Mesothelial cell of epicardium (in vitro differentiated cells): ENCODE data around the gene KRTAP19-1. TPM values are rescaled to one million over a fixed set of nuclear protein-coding genes. Genes with fewer than 3 reads are reported as not detected.

Experiments
- DNase-seq, 2 experiments: peaks; one replicate each; pipeline ENCODE4 v3.0.0; 2021; ENCODE audit warnings: low spot score in 2 of 2; ENCODE audit not compliant: unreplicated experiment in 2 of 2
- H3K27ac Mint-ChIP-seq: 2 replicates; pipeline ENCODE4 v1.8.0; 2021; ENCODE audit warnings: mixed read lengths
- H3K27me3 Mint-ChIP-seq: 2 replicates; pipeline ENCODE4 v1.8.0; 2021; ENCODE audit warnings: low read depth, mixed read lengths
- H3K36me3 Mint-ChIP-seq: 2 replicates; pipeline ENCODE4 v1.8.0; 2021; ENCODE audit warnings: mixed read lengths
- H3K4me1 Mint-ChIP-seq: 2 replicates; pipeline ENCODE4 v1.8.0; 2021; ENCODE audit warnings: mixed read lengths
- H3K4me3 Mint-ChIP-seq: 2 replicates; pipeline ENCODE4 v1.8.0; 2021; ENCODE audit warnings: mild to moderate bottlenecking, moderate library complexity, mixed read lengths
- H3K9me3 Mint-ChIP-seq: 2 replicates; pipeline ENCODE4 v1.8.0; 2021; ENCODE audit warnings: mixed read lengths
- total RNA-seq: library from RNA; stranded (reverse); gene quantifications from 3 replicates; pipeline ENCODE4 v1.2.1, GENCODE V29; 2021
- TF ChIP-seq, protein P1 (sequence below): fragments of 200-600 bp; sonication (generic); IDR thresholded peaks from one replicate; pipeline ENCODE4 v1.5.0; 2021; ENCODE audit warnings: antibody characterized with exemption; ENCODE audit not compliant: unreplicated experiment

The KRTAP19-1 gene
- total RNA-seq, 1 donor from 2014 or later = not detected

DNA sequence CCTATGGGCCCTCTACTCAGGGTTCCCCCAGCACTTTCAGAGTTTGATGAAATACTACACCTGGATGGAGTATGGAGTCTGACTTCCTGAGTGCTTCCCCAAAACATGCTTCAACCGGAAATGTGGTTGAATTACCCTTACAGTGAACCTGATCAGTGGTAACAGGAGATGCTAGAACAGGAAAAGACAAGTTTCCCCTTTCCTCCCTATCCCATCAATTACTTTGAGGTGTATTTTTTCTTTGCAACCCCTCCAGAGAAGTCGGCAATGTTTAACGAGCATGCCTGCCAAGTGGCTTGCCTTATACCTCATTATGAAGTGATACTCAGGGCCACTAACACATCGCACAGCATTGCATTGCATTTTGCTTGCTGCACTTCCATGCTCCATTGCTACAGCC, 33.1 kb downstream of the KRTAP19-1 start:
- no peak overlapping the region for H3K27ac Mint-ChIP-seq
- H3K36me3 Mint-ChIP-seq = no peaks in the 10 kb centered on the region
- no peak for DNase-seq
- H3K4me3 Mint-ChIP-seq = no peak overlapping the region
- H3K9me3 Mint-ChIP-seq = no peaks in the 10 kb centered on the region
- TF ChIP-seq, protein P1, sequence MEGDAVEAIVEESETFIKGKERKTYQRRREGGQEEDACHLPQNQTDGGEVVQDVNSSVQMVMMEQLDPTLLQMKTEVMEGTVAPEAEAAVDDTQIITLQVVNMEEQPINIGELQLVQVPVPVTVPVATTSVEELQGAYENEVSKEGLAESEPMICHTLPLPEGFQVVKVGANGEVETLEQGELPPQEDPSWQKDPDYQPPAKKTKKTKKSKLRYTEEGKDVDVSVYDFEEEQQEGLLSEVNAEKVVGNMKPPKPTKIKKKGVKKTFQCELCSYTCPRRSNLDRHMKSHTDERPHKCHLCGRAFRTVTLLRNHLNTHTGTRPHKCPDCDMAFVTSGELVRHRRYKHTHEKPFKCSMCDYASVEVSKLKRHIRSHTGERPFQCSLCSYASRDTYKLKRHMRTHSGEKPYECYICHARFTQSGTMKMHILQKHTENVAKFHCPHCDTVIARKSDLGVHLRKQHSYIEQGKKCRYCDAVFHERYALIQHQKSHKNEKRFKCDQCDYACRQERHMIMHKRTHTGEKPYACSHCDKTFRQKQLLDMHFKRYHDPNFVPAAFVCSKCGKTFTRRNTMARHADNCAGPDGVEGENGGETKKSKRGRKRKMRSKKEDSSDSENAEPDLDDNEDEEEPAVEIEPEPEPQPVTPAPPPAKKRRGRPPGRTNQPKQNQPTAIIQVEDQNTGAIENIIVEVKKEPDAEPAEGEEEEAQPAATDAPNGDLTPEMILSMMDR = no peak
- no peaks in the 10 kb centered on the region for H3K4me1 Mint-ChIP-seq
- peaks cover 4% of the 10 kb centered on the region for H3K27me3 Mint-ChIP-seq

DNA sequence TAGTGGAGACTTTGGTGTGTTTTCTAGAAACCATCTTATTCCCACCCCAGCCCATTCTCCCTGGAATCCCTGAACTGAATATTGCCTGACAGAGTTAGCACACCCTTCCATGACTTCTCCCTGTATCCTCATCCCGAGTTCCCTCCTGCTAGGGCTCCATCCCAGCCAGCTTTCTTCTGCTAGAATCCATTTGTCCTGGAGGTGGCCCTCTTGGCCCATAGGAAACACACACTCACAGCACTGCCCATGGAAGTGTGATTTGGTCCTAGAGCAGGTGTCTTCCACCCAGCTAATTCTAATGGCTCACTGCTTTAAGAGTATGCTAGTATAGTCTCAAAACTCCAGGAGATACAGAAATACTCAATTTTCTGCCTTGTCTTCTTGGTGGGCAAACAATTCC, 36.0 kb downstream of the KRTAP19-1 start:
- no peaks in the 10 kb centered on the region for H3K4me1 Mint-ChIP-seq
- H3K27ac Mint-ChIP-seq = no peak overlapping the region
- no peaks in the 10 kb centered on the region for H3K9me3 Mint-ChIP-seq
- no peak for DNase-seq
- peaks cover 4% of the 10 kb centered on the region for H3K27me3 Mint-ChIP-seq
- TF ChIP-seq, protein P1 = no peak
- H3K36me3 Mint-ChIP-seq = no peaks in the 10 kb centered on the region
- H3K4me3 Mint-ChIP-seq = no peak overlapping the region

DNA sequence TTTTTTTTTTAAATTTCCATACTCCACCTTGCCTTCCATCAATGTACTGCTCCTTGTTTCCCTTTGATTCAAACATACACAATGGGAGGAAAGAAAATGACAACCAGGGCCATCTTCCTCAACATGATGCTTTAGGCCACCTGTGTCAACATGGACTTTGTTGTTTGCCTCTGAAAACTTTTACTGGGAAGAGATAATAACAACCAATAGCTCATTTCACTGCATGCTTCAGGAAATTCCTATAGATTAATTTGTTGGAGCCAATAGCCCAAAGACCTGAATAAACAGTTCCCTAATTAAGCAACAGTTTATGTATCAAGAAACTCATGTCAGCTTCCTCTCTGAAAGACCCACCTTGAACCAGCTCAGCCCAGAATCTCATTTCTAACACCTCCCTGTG, 36.9 kb downstream of the KRTAP19-1 start:
- Mint-ChIP-seq H3K36me3 (no peaks in the 10 kb centered on the region), H3K27ac (no peak overlapping the region), H3K4me1 (peaks cover 7% of the 10 kb centered on the region), H3K27me3 (peaks cover 4% of the 10 kb centered on the region), H3K4me3 (no peak overlapping the region), H3K9me3 (no peaks in the 10 kb centered on the region)
- TF ChIP-seq, protein P1 = no peak
- DNase-seq = no peak

DNA sequence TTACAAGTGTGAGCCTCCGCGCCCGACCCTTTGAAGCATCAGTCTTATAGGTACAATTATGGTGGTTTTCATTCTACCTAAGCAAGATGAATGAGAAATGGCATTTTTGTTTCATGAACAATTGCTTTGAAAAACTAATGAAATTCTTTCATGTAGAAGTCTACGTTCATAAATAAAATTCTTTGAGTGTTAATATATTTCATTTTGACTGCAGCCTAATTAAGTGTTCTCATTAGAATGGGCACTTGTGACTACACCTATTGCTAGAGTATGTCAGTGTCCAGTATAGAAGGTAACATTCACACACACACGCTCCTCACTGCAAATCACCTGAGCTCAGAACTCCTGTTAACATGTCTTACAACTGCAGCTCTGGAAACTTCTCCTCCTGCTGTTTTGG, 40.2 kb downstream of the KRTAP19-1 start, which contains the start of gene KRTAP15-1:
Gene KRTAP15-1 (plus strand): TSS at position 301 of the 400 bp plus-strand sequence. CDS start 53 bp downstream, at position 354.
- TF ChIP-seq, protein P1 = no peak
- Mint-ChIP-seq H3K27ac (no peak within 1 kb of the TSS), H3K27me3 (peaks cover 6% of the 10 kb centered on the region), H3K4me3 (no peak within 1 kb of the TSS), H3K4me1 (peaks cover 22% of the 10 kb centered on the region), H3K36me3 (no peaks in the 10 kb centered on the region), H3K9me3 (no peaks in the 10 kb centered on the region)
- DNase-seq = no peak

DNA sequence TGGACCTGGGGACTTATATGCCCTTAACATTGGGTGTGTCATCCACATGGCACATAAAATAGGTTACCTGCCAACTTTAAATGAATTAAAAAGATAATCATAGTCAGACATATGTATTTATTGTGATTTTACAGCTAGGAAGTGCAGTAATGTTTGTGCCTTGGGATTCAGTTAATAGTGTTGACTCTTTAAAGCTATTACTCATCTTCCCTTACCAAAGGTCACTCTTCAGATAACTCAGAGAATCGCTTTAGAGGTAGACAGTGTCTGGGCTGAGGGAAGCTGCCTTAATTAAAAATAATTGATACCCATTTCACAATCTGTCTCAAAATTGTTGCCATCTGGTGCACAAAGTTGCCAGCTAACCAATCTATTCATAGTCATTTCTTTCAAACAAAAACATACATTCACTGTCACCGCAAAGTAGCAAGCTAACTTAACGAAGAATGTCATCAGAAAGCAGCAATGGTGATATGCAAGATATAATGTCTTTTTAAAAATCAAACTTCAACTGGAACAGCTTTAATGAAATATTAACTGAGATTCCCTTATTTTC, 43.1 kb downstream of the KRTAP19-1 start:
- Mint-ChIP-seq H3K36me3 (no peaks in the 10 kb centered on the region), H3K9me3 (no peaks in the 10 kb centered on the region), H3K4me1 (peaks cover 22% of the 10 kb centered on the region), H3K27me3 (peaks cover 11% of the 10 kb centered on the region), H3K4me3 (no peak overlapping the region), H3K27ac (no peak overlapping the region)
- TF ChIP-seq, protein P1 = no peak
- no peak for DNase-seq
